GM10847 (cell line): ENCODE measurements around the gene DPP10.

Experiments
- POLR2A ChIP-seq: IDR thresholded peaks from 2 replicates; pipeline ENCODE4 v1.6.1; 2011; ENCODE audit not compliant: insufficient read length; ENCODE audit errors: extremely low read depth

Gene DPP10

DNA sequence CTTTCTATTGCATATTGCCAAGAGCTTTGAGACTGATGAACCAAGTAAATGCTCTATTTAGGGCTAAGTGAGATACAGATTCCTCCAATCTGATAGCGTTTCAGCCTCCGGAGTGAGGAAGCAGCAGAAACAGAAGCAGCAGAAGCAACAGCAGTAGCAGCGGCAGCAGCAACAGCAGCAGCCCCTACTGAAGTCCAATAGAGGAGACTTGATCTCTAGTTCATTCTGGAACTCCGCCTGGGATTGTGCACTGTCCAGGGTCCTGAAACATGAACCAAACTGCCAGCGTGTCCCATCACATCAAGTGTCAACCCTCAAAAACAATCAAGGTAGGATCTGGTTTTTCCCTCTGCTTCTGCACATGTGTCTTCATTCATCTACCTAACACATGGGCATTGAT lies at the start of gene DPP10:
TSS of gene DPP10 (plus strand) at position 132 of the 400 bp plus-strand sequence.
- TF ChIP-seq POLR2A, result no peak

GRCh38 chr2:114400890-114401289 lies 41.6 kb upstream of the DPP10 start:
- TF ChIP-seq POLR2A, result no peak

DNA sequence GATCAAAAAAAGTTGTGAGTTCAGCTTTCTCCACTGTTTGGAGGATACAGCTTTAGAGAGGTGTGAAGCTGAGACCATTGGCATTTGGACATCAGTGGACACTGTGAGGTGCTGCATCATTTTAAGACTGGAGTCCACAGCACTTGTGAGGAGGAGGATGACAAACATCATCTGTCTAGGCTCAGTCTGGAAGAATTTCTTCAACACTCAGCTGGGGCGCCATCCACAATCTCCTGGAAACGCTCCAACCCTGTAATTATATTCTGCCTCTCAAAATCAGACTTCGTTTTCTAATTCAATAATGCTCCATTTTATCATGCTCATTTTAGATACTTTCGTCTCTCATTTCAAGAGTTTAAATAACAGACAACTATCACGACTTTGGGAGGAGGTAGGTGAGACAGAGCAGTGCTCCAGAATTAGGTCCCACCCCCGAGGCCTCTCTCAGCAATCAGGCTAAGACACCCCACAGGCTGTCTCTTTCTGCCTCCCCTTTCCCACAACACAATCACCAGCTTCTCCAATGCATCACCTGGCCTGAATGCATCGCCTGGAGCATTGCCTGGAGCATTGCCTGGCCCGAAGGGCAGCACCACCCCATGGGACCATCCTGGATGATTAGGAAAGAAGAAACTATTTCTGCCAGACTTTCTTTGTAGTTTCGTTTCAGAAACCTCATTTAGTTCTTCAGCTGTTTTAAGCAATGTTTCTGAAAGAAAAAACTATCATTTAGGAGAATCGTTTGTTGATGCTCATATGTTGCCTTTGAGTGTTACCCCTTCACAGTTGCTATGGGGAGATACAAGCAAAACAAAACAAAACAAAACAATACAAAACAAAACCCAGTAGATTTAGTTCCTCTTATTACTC lies 37.0 kb upstream of the DPP10 start:
- TF ChIP-seq POLR2A, result no peak

DNA sequence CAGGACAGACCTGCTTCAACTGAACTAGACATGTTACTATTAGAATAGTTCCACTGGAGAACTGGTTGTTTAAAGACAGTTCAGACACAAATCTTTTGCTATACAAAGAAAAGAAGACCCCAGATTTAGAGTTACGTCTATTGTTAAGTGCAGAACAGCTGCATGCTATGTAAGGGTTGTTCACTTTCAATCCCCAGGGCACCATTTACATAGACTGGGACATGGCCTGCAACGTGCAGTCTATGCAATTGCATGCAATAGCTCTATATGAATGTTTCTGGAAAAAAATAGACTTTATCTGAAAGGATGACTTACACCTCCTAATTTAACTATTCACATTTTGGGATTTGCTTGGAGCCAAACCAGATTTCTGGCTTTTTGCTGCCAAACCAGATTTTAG lies 36.1 kb upstream of the DPP10 start:
- TF ChIP-seq POLR2A, result no peak

- no peak for TF ChIP-seq POLR2A
These were observed 20.7 kb upstream of the DPP10 start for GRCh38 chr2:114421781-114422180.

DNA sequence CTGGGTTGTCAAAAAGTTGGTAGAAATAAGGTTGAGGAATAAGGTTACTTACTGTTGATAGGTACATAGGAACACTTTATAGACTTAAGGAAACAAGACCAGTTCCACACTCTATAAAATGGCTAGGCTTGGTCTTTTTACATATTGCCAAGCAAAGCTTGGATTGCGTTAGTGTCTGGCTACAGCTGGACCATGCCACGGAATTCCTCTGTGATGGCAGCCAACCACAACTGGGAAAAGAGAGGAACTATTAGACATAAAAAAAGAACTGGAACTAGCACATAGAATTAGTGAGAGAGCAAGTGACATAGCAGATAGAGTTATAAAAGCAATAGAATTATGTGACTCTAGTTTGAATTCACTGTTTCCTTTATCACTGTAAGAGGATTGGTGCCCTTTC lies 17.7 kb upstream of the DPP10 start:
- no peak for TF ChIP-seq POLR2A

DNA sequence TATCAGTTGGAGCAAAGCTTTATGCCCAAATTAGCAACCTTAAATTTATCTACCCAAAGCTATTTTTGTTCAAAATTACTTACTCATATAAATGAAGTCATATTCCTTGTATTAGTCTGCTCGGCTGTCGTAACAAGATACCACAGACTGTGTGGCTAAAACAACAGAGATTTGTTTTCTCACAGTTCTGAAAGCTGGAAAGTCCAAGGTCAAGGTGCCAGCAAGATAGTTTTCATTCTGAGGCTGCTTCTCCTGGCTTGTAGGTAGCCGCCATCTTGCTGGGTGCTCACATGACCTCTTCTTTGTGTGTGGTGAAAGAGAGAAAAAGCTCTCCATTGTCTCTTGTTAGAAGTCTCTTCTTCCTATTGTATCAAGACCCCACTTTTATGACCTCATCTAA lies 15.7 kb upstream of the DPP10 start:
- TF ChIP-seq POLR2A, result no peak

GRCh38 chr2:114436329-114436728 lies 6.1 kb upstream of the DPP10 start:
- TF ChIP-seq POLR2A, result no peak

DNA sequence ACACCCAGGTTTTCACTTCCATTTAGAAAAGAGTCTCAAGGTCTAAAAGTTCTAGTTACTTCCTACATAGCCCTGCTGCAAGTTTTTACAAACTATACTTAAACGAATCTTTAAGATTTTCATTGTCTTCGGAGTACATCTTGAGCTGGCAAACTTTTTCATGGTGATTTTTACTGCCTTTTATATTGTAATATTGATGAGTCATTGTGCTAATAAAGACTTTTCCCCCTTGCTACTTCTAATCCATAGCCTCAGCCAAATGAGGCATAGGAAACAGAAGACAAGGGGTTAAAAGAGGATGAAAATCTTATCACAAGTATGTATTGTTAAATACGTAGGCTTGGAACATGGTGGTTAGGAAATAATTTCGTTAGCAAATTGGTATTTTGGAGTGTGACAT lies 4.1 kb downstream of the DPP10 start:
- no peak for TF ChIP-seq POLR2A

DNA sequence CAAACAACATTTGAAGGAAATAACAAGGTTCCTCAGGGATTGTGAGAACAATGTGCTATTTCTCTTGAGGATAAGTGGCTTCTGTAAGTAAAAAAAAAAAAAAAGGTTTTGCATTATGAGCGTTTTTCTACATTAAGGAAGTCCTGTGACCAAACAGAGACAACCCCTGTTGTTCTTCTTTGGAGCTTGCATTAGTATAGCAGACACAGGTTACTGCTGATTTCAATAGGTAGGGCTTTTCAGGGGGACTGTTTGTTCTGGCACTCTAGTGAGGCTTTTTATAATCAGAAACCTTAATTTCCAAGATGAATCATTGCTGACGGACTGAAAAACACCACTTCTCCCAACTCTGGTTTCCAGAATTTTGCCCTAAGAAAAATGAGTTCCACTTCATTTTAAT lies 8.2 kb downstream of the DPP10 start:
- no peak for TF ChIP-seq POLR2A

GRCh38 chr2:114456566-114456965 lies 14.1 kb downstream of the DPP10 start:
- TF ChIP-seq POLR2A, result no peak

- no peak for TF ChIP-seq POLR2A
These were observed 15.5 kb downstream of the DPP10 start for GRCh38 chr2:114457956-114458355.

DNA sequence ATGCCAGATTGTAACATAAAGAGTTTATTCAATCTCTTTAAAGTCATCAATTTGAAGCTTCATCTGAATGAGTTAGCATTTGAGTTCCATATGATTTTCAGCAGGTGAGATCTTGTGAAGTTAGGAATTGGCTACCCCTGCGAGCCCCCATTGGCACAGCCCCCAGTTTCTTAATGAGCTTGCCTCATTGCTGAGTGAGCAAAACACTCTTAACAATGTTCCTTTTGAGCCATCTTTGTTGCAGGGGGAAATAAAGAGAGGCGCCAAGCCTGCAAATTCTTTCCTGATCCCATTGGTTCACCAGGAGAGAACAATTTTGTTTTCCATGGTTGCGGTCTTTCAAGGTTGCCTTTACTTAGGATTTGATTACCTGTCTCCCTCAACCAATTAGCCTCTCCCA lies 18.7 kb downstream of the DPP10 start:
- TF ChIP-seq POLR2A, result no peak

DNA sequence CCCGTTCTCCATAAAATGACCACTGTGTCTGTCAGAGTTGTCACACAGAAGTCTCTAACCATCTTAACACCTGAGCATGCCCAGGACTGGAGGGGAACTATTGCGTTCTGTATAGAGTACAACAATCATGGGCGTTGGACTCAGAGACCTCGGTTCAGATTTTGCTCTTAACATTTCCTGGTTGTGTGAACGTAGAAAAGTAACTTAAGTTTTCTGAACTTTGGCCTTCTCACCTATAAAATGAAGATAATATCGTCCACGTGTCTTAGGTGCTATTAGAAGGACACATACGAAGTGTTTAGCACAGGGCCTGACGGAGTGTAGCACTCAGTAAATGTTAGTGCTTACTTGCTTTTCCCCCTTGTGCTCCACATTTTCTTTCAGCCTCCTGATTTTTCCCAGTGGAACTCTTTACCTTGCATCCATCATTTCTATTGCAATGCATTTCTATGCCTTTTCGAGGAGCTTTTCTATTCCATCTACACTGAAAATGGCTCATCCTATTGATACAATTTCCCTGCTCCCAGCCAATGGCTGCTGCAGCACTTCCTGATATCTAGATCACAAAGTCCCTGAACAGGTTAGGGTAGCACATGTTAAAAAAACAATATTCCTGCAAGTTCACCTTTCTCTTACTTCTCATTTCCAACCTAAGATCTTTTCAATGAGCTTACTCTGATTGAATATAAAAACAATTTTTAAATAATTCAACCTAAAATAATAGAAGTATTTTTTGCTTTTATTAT lies 22.7 kb downstream of the DPP10 start:
- TF ChIP-seq POLR2A, result no peak

GRCh38 chr2:114468343-114468742 lies 25.9 kb downstream of the DPP10 start:
- TF ChIP-seq POLR2A, result no peak

- no peak for TF ChIP-seq POLR2A
These were observed 29.8 kb downstream of the DPP10 start for GRCh38 chr2:114472246-114472645.
